SK-N-SH (cell line): ENCODE results near the gene SFXN1. TPM values are rescaled to one million over a fixed set of nuclear protein-coding genes. Genes with fewer than 3 reads are reported as not detected.

Source experiments
- CTCF ChIA-PET: fragments of 300-600, 350-600 bp; formaldehyde crosslinking; extraction: SDS; loops from one replicate; lab custom pipeline; 2021; lab: Yijun Ruan, JAX
- POLR2A ChIA-PET: fragments of 350-600 bp; sonication (Branson Sonifier 250); formaldehyde crosslinking; extraction: SDS; loops from one replicate; lab custom pipeline; 2020; ENCODE audit warnings: antibody characterized with exemption, inconsistent platforms; lab: Yijun Ruan, JAX
- DNase-seq: peaks from one replicate; pipeline ENCODE4 v3.0.0; 2012
- H2AFZ ChIP-seq: fragments of 200-600 bp; sonication (generic); 2 replicates; pipeline ENCODE4 v1.8.1; 2016; ENCODE audit warnings: antibody characterized with exemption, mild to moderate bottlenecking, low read depth
- H3F3A ChIP-seq: fragments of 200-600 bp; sonication (generic); replicated peaks from 2 replicates; pipeline ENCODE3; 2016; ENCODE audit warnings: antibody characterized with exemption, mild to moderate bottlenecking; ENCODE audit not compliant: insufficient read depth
- H3K27ac ChIP-seq, 2 experiments: fragments of 200-500 bp in 1 of 2; fragments of 200-600 bp in 1 of 2; sonication (Bioruptor generic) in 1 of 2; sonication (generic), shearing (Covaris generic) in 1 of 2; 2 replicates each; pipeline versions ENCODE4 v1.5.1 to v1.6.1; 2014 to 2016; ENCODE audit warnings: low read depth in 2 of 2, inconsistent platforms in 1 of 2, low read length in 1 of 2, mild to moderate bottlenecking in 1 of 2, mixed read lengths in 1 of 2
- H3K27me3 ChIP-seq: fragments of 200-600 bp; sonication (generic), shearing (Covaris generic); 2 replicates; pipeline ENCODE4 v1.6.1; 2016; ENCODE audit warnings: mixed run types; ENCODE audit not compliant: insufficient read depth
- H3K36me3 ChIP-seq, 2 experiments: fragments of 200-500 bp in 1 of 2; fragments of 200-600 bp in 1 of 2; sonication (Bioruptor generic) in 1 of 2; sonication (generic) in 1 of 2; replicated peaks in 1 of 2; 2 replicates each; pipeline versions ENCODE3 to v1.5.1; 2014 to 2016; ENCODE audit warnings: low read length in 1 of 2, mild to moderate bottlenecking in 1 of 2; ENCODE audit not compliant: insufficient read depth in 2 of 2, control insufficient read depth in 1 of 2
- H3K4me1 ChIP-seq, 2 experiments: fragments of 200-500 bp in 1 of 2; fragments of 200-600 bp in 1 of 2; sonication (Bioruptor generic) in 1 of 2; sonication (generic), shearing (Covaris generic) in 1 of 2; 2 replicates each; pipeline versions ENCODE4 v1.5.1 to v1.6.1; 2014 to 2016; ENCODE audit warnings: low read depth in 1 of 2, low read length in 1 of 2, mixed run types in 1 of 2; ENCODE audit not compliant: insufficient read depth in 2 of 2, control insufficient read depth in 1 of 2
- H3K4me2 ChIP-seq: fragments of 200-600 bp; sonication (generic), shearing (Covaris generic); 2 replicates; pipeline ENCODE4 v1.6.1; 2017; ENCODE audit warnings: mixed run types
- H3K4me3 ChIP-seq, 2 experiments: fragments of 200-500 bp in 1 of 2; fragments of 200-600 bp in 1 of 2; sonication (Bioruptor generic) in 1 of 2; sonication (generic), shearing (Covaris generic) in 1 of 2; 2 replicates each; pipeline versions ENCODE4 v1.5.1 to v1.8.1; 2014 to 2016; ENCODE audit warnings: low read depth in 2 of 2, inconsistent platforms in 1 of 2, low read length in 1 of 2, mild to moderate bottlenecking in 1 of 2, mixed read lengths in 1 of 2, moderate library complexity in 1 of 2
- H3K79me2 ChIP-seq: fragments of 200-600 bp; sonication (generic); 2 replicates; pipeline ENCODE4 v1.8.1; 2017; ENCODE audit warnings: mild to moderate bottlenecking; ENCODE audit not compliant: insufficient read depth
- H3K9ac ChIP-seq: fragments of 200-600 bp; sonication (generic); 2 replicates; pipeline ENCODE4 v1.6.1; 2017; ENCODE audit warnings: mixed run types
- H3K9me2 ChIP-seq: fragments of 200-600 bp; sonication (generic); 2 replicates; pipeline ENCODE4 v1.6.1; 2017; ENCODE audit warnings: mixed run types
- H3K9me3 ChIP-seq: fragments of 200-600 bp; sonication (generic); 2 replicates; pipeline ENCODE4 v1.6.1; 2017; ENCODE audit warnings: mixed run types, mild to moderate bottlenecking, moderate library complexity
- H4K20me1 ChIP-seq: fragments of 200-600 bp; sonication (generic); 2 replicates; pipeline ENCODE4 v1.6.1; 2017; ENCODE audit warnings: mild to moderate bottlenecking, mixed run types; ENCODE audit not compliant: insufficient read depth
- CTCF ChIP-seq: fragments of 200-600 bp; sonication (generic); IDR thresholded peaks from 2 replicates; pipeline ENCODE4 v1.6.1; 2017; ENCODE audit warnings: antibody characterized with exemption, mild to moderate bottlenecking, moderate library complexity
- EP300 ChIP-seq, 2 experiments: IDR thresholded peaks; 2 replicates each; pipeline versions ENCODE4 v1.4.0 to v1.6.1; 2012; ENCODE audit warnings: borderline replicate concordance in 1 of 2, low read depth in 1 of 2, low read length in 1 of 2
- EZH2phosphoT487 ChIP-seq: fragments of 200-600 bp; sonication (generic); IDR thresholded peaks from 2 replicates; pipeline ENCODE4 v1.6.1; 2017; ENCODE audit warnings: low read depth, mixed run types, mild to moderate bottlenecking, antibody characterized with exemption, moderate library complexity, borderline replicate concordance
- GATA2 ChIP-seq: sonication (generic); formaldehyde crosslinking; IDR thresholded peaks from 2 replicates; pipeline ENCODE4 v1.5.0; 2020; ENCODE audit warnings: mild to moderate bottlenecking, missing genetic modification reagents
- IRF3 ChIP-seq: fragments of 150-350 bp; IDR thresholded peaks from 2 replicates; pipeline ENCODE4 v1.6.1; 2016; ENCODE audit warnings: mild to moderate bottlenecking, low read depth, low read length
- JUND ChIP-seq: IDR thresholded peaks from 2 replicates; pipeline ENCODE4 v1.4.0; 2012
- NFIC ChIP-seq: IDR thresholded peaks from 2 replicates; pipeline ENCODE4 v1.4.0; 2012; ENCODE audit warnings: borderline replicate concordance
- POLR2AphosphoS5 ChIP-seq: IDR thresholded peaks from 2 replicates; pipeline ENCODE4 v1.6.1; 2012; ENCODE audit warnings: low read depth, low read length
- RCOR1 ChIP-seq: fragments of 150-350 bp; IDR thresholded peaks from 2 replicates; pipeline ENCODE4 v1.6.1; 2017; ENCODE audit warnings: antibody characterized with exemption, low read length
- RFX5 ChIP-seq: IDR thresholded peaks from 2 replicates; pipeline ENCODE4 v1.6.1; 2012; ENCODE audit warnings: mild to moderate bottlenecking, improper control_type of control experiment, low read length
- SIN3A ChIP-seq: IDR thresholded peaks from 2 replicates; pipeline ENCODE4 v1.6.1; 2012; ENCODE audit warnings: low read depth, mild to moderate bottlenecking, low read length, moderate library complexity, borderline replicate concordance
- SMC3 ChIP-seq: IDR thresholded peaks from 2 replicates; pipeline ENCODE4 v1.6.1; 2012; ENCODE audit warnings: low read depth, low read length, improper control_type of control experiment
- TAF1 ChIP-seq: IDR thresholded peaks from 2 replicates; pipeline ENCODE4 v1.6.1; 2012; ENCODE audit warnings: low read depth, mild to moderate bottlenecking, low read length, moderate library complexity, borderline replicate concordance
- TCF12 ChIP-seq: IDR thresholded peaks from 2 replicates; pipeline ENCODE4 v1.4.0; 2012
- TEAD4 ChIP-seq: IDR thresholded peaks from 2 replicates; pipeline ENCODE4 v1.4.0; 2012; ENCODE audit warnings: mild to moderate bottlenecking, borderline replicate concordance; ENCODE audit not compliant: insufficient read depth
- YY1 ChIP-seq: IDR thresholded peaks from 2 replicates; pipeline ENCODE4 v1.4.0; 2012; ENCODE audit warnings: low read depth, mild to moderate bottlenecking
- ZBTB33 ChIP-seq: IDR thresholded peaks from 2 replicates; pipeline ENCODE4 v1.4.0; 2012; ENCODE audit warnings: low read depth, borderline replicate concordance
- WGBS: methylation state at CpG from one replicate; pipeline ENCODE4 v1.1.6; 2017; ENCODE audit warnings: low lambda C conversion rate; 5-methylcytosine and 5-hydroxymethylcytosine counted together
- polyA plus RNA-seq, 3 experiments: library from polyadenylated mRNA; depleted of rRNA; stranded (reverse); fragments of >200 nt; gene quantifications; 2 replicates each; pipeline ENCODE4 v1.2.3, GENCODE V29; 2012

The SFXN1 gene
- polyA plus RNA-seq, 1 of the 3 experiments (the other 2 are of a cell fraction) = 73.6 TPM

- TF ChIP-seq IRF3 = no peak
Observed at GRCh38 chr5:175547842-175548241, 69.5 kb downstream of the SFXN1 start (continued).

GRCh38 chr5:175548626-175549311, 70.4 kb downstream of the SFXN1 start:
- no peaks in the 10 kb centered on the region for H3K9me3 ChIP-seq
- H3F3A ChIP-seq = no peaks in the 10 kb centered on the region
- TF ChIP-seq RCOR1 (no peak), POLR2AphosphoS5 (no peak), RFX5 (no peak)
- TF ChIP-seq, all 33 proteins: peak for 0
- Histone ChIP-seq H3K4me3 (no peak overlapping the region), H3K79me2 (no peaks in the 10 kb centered on the region), H3K27ac (no peak overlapping the region), H4K20me1 (no peaks in the 10 kb centered on the region), H3K9ac (no peak overlapping the region), H3K27me3 (no peaks in the 10 kb centered on the region; the same call in 1 of the 2 replicates), H3K4me1 (no peaks in the 10 kb centered on the region), H3K9me2 (no peaks in the 10 kb centered on the region), H3K4me2 (no peak overlapping the region), H3K36me3 (no peaks in the 10 kb centered on the region), H2AFZ (no peak overlapping the region)
- CTCF ChIA-PET = interaction anchor here (0.7 to 1.9 kb wide), 4 partner anchors 15 to 171 kb away, joined by 3 to 8 read pairs (median 4); no protein-coding TSS in a partner anchor
- POLR2A ChIA-PET = no interaction called here
- 60% methylated on average over 15 of the region's 15 CpGs for WGBS
- no peak for DNase-seq

GRCh38 chr5:175550055-175550805, 71.9 kb downstream of the SFXN1 start:
- no peaks in the 10 kb centered on the region; the same call in 1 of the 2 replicates for H3K27me3 ChIP-seq
- TF ChIP-seq TAF1 (no peak), GATA2 (CRISPR knock-in tag) (no peak), YY1 (no peak), POLR2AphosphoS5 (no peak), EZH2phosphoT487 (no peak), JUND (no peak), NFIC (no peak), IRF3 (no peak), CTCF (no peak), SMC3 (no peak), TEAD4 (no peak), ZBTB33 (no peak), SIN3A (no peak), EP300 (IDR thresholded peaks at IDR 0.05; ENCODE audit: borderline replicate concordance in 1 of 2, low read depth in 1 of 2, low read length in 1 of 2) (no peak), TCF12 (no peak)

More at GRCh38 chr5:175550055-175550805, 71.9 kb downstream of the SFXN1 start:
- ChIA-PET POLR2A (no interaction called here), CTCF (interaction anchor here (1.9 kb wide), 1 partner anchor 16 kb away, joined by 8 read pairs; no protein-coding TSS in a partner anchor)
- Histone ChIP-seq H4K20me1 (no peaks in the 10 kb centered on the region), H3K36me3 (no peaks in the 10 kb centered on the region), H3K79me2 (no peaks in the 10 kb centered on the region), H3K4me3 (no peak overlapping the region), H3K9me3 (no peaks in the 10 kb centered on the region), H3K4me2 (no peak overlapping the region), H3K9me2 (no peaks in the 10 kb centered on the region), H2AFZ (no peak overlapping the region), H3K27ac (no peak overlapping the region), H3K4me1 (no peaks in the 10 kb centered on the region), H3K9ac (no peak overlapping the region), H3F3A (no peaks in the 10 kb centered on the region)
- 18% methylated on average over 4 of the region's 4 CpGs for WGBS
- no peak for DNase-seq
